HG03565 (cell line): Measurements from ENCODE around the gene DDAH1.
A peak's percentile ranks its signal among the peaks of the same experiment; 100 is the strongest.
"Not testable (repeated sequence)": the region's sequence is repeated elsewhere in the genome, so short reads cannot be mapped to it uniquely, and the experiment has no call there.

Experiments used
- ATAC-seq: cut with Tn5 transposase; IDR thresholded peaks from one replicate; pipeline ENCODE4 v1.9.1; 2021; ENCODE audit warnings: mild to moderate bottlenecking, moderate library complexity; ENCODE audit not compliant: unreplicated experiment

Gene DDAH1

GRCh38 chr1:85465099-85465785 lies at the start of gene DDAH1:
TSS of gene DDAH1 (minus strand) at chr1:85465159. CDS start at chr1:85465045, 114 bp downstream.
- ATAC-seq = peak; percentile 46

DNA sequence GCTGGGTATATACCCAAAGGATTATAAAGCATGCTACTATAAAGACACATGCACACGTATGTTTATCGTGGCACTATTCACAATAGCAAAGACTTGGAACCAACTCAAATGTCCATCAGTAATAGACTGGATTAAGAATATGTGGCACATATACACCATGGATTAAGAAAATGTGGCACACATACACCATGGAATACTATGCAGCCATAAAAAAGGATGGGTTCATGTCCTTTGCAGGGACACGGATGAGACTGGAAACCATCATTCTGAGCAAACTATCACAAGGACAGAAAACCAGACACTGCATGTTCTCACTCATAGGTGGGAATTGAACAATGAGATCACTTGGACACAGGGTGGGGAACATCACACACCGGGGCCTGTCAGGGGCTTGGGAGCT lies 49.0 kb upstream of the DDAH1 start:
- not testable (repeated sequence) for ATAC-seq

DNA sequence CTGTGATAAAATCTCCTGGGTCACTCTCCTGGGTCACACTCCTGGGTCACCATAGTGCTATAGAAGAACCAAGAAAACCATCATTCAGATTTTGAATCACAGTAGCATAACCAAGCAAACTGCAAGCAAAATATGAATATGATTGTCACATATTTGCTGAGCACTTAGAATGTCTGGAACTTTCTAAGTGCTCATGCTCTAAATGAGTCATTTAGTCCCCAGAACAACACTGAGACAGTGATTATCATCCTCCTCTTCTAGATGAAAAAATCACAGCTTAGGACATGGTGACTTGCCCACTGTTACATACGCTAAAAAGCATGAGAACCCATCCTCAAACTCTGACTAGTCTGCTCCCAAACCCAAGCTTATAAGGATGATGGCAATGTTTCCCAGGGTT lies 39.5 kb upstream of the DDAH1 start:
- ATAC-seq = no peak

- no peak for ATAC-seq
Observed at GRCh38 chr1:85502625-85503083, 37.7 kb upstream of the DDAH1 start.

GRCh38 chr1:85502171-85502570 lies 37.2 kb upstream of the DDAH1 start:
- ATAC-seq = no peak

DNA sequence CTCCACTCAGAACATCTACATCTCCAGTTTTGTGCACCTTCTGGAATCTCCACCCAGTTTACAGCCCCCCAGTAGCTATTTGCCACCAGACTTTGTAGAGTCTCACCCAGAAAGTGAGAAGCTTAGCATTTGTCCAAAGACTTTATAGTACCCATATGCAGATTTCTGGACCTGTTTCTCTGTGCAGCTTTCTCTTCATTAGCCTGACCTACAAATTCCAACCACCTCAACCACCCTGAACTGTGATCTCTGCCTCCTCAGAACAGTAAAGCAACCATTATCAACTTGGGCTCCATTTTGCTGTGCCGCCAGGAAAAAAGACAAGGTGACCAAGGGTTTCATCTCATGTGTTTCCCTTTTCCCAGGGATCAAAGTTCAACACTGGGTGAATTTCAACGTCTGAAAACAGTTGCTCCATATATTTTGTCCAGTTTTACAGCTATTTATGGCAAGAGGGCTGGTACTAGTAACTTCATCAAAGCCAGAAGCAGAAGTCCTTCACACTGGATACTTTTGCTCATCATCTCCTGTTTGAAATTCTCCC lies 36.5 kb upstream of the DDAH1 start:
- ATAC-seq = no peak

- no peak for ATAC-seq
Observed at GRCh38 chr1:85496941-85497582, 32.1 kb upstream of the DDAH1 start.

- ATAC-seq = no peak
Observed at GRCh38 chr1:85495556-85495955, 30.6 kb upstream of the DDAH1 start.

- no peak for ATAC-seq
Observed at GRCh38 chr1:85494904-85495266, 29.9 kb upstream of the DDAH1 start.

DNA sequence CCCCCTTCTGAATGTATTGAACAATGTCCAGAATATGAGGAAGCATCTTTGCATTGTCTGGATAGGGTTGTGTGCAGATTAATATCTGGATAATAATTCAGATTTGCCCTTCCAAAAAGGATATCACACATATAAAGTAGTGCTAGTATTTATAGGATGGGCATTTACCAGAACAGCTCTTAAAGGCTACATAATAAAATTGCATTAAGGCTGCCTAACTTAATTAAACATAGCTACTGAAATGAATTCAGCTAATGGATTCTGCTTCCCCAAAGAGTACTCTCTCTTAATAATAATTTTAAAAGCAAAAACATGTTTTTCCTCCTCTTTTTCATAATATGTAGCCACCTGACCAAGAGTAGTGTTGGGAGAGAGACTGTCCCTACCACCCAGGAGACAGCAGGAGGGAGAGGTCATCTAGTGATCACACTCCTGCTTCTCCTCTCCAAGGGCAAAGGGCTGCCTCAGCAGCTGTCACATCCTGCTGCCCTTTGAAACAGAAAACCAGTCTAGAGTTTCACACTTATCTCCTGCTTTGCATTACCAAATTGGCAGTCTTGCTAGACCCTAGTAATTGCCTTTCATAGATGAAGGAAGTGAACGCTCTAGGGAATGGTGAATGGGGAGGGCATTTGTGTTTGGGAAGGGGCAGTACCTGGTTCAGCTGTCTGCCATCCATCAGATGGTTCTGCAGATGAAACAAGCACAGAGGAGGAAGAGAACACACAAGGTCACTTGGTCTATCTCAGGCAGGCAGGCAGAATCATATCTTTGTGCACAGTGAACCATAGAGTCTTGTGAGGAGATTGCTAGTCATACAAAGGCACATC lies 29.3 kb upstream of the DDAH1 start:
- ATAC-seq = no peak

DNA sequence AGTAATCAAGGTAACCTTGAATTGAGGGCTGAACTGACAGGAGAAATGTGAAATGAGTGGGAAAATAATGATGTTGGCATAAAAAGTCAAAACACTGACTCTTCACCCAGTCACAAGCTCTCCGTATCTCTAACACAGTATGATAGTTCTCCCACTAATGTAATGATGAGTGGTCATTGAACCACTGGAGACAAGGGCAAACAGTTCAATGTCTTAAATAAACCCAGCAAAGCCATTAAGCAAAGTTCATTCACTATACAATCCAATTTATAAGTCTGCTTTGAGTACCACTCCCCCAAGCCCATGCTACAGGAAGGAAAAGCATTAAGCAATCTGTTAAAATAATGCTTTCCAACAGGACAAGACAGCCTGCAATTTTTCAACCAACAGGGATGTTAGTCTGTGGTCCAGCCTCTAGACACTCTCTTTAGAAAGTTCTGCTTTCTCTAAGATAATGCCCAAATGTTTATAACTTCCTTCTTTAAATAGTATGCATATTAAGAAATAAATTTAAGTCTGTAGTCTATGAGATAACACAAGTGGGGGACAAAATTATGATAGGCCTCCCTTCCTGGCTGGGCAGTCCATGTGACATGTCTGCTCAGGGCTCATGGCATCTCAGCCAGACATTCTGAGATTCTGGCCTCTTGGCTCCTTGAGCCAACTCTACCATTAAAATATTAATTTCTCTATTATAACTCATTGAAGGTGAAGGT lies 25.5 kb upstream of the DDAH1 start:
- no peak for ATAC-seq

DNA sequence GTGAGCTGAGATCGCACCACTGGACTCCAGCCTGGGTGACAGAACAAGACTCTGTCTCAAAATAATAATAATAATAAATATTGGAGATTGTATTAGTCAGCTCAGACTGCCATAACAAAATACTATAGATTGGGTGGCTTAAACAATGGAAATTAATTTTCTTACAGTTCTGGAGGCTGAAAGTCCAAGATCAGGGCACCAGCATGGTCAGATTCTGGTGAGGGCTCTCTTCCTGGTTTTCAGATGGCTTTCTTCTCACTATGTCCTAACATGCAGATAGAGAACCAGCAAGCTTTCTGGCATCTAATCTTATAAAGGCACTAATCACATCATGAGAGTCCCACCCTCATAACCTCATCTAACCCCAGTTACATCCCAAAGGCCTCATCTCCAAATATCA lies 23.2 kb upstream of the DDAH1 start:
- ATAC-seq = no peak

DNA sequence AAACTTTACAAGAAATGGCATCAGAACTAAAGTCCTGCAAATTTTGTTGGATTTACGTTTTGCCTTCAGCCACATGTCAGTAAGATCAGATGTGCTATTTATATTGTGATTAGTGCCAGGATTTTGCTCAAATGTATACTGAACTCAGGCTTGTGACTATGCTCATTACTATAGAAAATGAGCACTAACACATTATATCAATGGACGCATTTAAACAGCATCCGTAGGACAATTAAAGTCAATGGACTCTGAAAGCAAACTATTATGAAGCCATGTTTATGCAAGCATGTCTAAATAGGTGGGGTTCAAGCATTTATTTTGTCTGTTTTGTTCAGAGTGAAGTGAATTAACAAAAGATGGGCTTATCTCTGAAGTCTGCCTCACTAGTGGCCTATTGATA lies 20.6 kb upstream of the DDAH1 start:
- ATAC-seq = no peak

- no peak for ATAC-seq
Observed at GRCh38 chr1:85484716-85485115, 19.8 kb upstream of the DDAH1 start.

DNA sequence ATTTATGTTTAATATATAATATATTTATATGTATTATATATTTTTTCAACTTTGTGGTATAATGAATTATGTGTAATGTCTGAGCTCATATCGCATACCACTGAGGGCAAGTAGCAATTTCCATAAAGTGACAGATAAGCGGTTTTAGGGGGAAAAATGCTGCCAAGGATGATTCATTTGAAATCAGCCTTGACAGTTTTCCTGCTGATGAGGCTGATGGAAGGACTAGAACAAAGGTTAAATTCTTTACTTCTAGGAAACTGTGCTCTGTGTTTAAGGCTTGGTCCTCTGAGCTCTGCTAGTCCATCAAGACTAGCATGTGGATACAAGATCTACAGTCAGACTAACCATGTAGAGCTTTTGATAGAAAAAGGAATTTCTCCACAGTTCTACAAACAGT lies 19.3 kb upstream of the DDAH1 start:
- no peak for ATAC-seq

DNA sequence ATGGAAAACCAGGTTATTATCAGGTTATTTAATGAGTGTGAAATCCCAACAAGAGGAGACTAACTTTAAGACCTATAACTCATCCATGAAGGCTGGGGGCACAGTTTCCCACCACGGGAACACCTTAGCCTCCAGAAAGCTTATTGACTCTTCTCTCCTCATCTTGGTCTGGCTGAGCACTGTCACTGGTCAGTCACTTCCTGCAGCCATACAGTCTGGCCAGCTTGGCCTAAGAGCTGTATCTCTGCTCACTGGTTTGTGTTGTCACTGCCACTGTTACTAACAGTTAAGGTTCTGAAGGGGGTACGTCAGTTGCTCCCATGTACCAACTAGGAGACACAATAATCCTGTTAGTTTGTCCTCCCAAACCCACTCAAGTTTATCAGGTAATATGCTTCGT lies 16.7 kb upstream of the DDAH1 start:
- no peak for ATAC-seq

GRCh38 chr1:85480566-85480965 lies 15.6 kb upstream of the DDAH1 start:
- no peak for ATAC-seq

GRCh38 chr1:85479491-85479890 lies 14.5 kb upstream of the DDAH1 start:
- no peak for ATAC-seq

GRCh38 chr1:85478366-85478765 lies 13.4 kb upstream of the DDAH1 start:
- no peak for ATAC-seq

DNA sequence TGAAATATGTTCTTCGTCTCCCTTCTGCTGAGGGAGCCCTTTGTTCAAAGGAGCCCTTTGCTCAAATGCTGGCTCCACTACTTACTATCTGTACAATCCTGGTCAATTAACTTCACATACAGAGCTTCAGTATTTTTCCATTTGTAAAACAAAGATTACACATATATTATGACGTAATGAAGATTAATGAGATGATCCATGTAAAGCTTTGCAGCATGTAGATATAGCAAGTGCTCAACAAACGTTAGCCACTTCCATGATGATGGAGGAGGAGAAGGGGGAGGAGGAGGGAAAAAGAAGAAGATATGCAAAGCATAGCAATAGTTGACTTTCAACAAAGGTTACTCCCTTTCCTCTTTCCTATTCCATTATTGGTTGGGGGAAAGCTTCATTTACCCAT lies 10.1 kb upstream of the DDAH1 start:
- no peak for ATAC-seq

GRCh38 chr1:85473390-85473789 lies 8.4 kb upstream of the DDAH1 start:
- no peak for ATAC-seq
